Measurements from ENCODE around the gene ZNF879.

ZNF879 gene

DNA sequence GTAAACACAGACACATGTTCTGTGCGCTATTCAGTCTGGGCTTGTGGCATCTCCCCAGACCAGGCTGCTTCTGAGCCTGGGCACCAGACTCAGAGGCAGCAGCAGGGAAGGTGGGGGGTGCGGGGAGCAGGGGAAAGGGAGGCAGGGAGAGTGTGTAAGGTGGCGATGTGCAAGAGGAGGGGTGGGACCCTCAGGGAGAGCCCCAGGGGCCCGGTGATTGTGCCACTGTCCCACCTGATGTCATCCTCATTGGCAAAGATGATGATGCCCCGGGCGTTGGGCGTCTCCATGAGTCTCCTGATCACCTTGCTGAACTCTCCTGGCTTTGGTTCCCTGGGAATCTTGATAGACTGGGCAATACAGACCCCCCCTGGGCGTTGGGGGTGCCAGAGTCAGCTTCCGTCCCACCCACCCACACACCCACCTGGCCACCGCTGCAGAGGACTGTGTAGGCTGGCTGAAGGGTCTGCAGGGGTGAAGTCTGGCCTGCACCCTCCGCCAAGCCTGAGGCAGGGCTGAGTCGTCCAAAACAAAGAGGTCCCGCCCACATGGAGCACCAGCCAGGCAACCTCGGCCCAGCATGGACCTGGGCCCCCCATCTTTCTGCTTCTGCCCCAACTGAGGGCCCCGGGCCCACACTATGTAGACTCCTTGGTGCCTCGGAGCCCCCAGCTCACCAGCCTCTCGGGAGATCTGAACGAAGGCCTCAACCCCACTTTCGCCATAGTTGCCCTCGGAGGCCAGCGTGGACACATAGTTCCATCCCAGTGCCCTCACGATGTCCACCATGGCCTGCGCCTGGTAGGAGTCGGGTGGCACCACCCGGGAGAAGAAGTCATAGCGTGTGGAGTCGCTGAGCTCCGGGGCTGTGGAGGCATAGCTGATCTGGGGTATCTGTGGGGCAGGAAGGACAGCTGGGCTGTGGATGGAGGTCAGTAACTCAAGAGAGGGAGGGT, 32.1 kb upstream of the ZNF879 start:
- Histone ChIP-seq H3K4me3 (ENCODE audit: insufficient read depth, low read depth, low read length, poor library complexity, severe bottlenecking) (no peak overlapping the region), H3K27me3 (replicated peaks; ENCODE audit: control insufficient read depth, insufficient read depth, low read length, poor library complexity, severe bottlenecking) (peaks cover 4% of the 10 kb centered on the region), H3K4me1 (ENCODE audit: control insufficient read depth, insufficient read depth, low read length, poor library complexity, severe bottlenecking) (no peaks in the 10 kb centered on the region), H3K36me3 (ENCODE audit: control insufficient read depth, insufficient read depth, low read length) (no peaks in the 10 kb centered on the region), H3K27ac (ENCODE audit: insufficient read depth, low read length, poor library complexity, severe bottlenecking) (no peak overlapping the region), H3K9me3 (ENCODE audit: control insufficient read depth, low read length) (no peaks in the 10 kb centered on the region)
- DNase-seq = no peak

DNA sequence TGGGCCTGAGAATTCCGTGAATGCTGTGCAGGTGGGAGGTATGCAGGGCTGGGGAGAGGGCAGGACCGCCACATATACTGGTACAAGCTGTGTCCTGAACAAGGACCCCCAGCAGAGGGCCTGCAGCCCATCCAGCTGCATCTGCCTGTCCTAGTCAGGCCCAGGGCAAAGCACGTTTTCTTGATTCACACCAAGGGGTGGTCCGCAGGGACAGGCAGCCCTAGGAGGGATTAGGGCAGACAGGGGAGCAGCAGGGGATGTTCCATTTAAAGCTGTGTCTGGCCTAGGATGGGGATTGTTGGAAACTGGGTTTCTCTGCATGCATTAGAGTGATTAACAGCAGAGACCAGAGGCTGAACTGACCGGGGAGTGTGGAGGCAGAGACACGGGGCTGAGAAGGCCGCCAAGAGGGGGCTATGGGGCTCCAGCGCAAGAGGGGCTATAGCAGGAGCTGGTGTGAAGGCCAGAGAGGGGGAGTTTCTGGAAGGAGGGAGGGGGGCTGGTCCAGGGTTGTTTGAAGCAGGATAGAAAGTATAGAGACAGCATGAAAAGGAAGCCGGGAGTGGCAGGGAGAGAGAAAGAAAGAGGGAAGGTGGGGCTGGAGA, 31.2 kb upstream of the ZNF879 start:
- Histone ChIP-seq H3K4me1 (ENCODE audit: control insufficient read depth, insufficient read depth, low read length, poor library complexity, severe bottlenecking) (no peaks in the 10 kb centered on the region), H3K27me3 (replicated peaks; ENCODE audit: control insufficient read depth, insufficient read depth, low read length, poor library complexity, severe bottlenecking) (peaks cover 4% of the 10 kb centered on the region), H3K27ac (ENCODE audit: insufficient read depth, low read length, poor library complexity, severe bottlenecking) (no peak overlapping the region), H3K4me3 (ENCODE audit: insufficient read depth, low read depth, low read length, poor library complexity, severe bottlenecking) (no peak overlapping the region), H3K9me3 (ENCODE audit: control insufficient read depth, low read length) (no peaks in the 10 kb centered on the region), H3K36me3 (ENCODE audit: control insufficient read depth, insufficient read depth, low read length) (no peaks in the 10 kb centered on the region)
- DNase-seq = no peak

DNA sequence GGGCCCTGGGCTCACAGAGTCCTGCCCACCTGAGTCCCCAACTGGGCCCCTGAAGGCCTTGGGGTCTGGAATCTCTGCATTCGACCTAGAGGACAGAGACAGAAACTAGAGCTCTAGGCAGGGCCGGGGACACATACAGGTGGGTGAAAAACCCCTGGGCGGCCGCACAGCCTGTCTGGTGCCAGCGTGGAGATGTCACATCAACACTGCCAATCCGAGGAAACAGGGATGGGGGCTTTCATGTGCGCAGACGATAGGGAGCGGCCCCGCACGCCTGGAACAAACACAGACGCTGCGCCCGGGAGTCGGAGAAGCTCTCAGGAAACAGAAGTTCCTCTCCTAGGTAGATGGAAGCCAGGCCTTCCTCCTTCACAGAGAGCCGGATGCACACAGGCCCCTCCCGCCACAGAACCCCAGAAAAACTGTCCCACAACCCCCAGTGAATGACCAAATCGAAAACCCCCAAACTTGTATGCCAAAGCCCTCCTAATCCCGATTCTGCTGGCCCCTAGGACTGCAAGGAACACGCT, 30.3 kb upstream of the ZNF879 start:
- H3K4me1 ChIP-seq (ENCODE audit: control insufficient read depth, insufficient read depth, low read length, poor library complexity, severe bottlenecking) = no peaks in the 10 kb centered on the region
- DNase-seq = no peak
- H3K4me3 ChIP-seq (ENCODE audit: insufficient read depth, low read depth, low read length, poor library complexity, severe bottlenecking) = no peak overlapping the region
- no peaks in the 10 kb centered on the region for H3K36me3 ChIP-seq (ENCODE audit: control insufficient read depth, insufficient read depth, low read length)
- no peak overlapping the region for H3K27ac ChIP-seq (ENCODE audit: insufficient read depth, low read length, poor library complexity, severe bottlenecking)
- H3K9me3 ChIP-seq (ENCODE audit: control insufficient read depth, low read length) = no peaks in the 10 kb centered on the region
- H3K27me3 ChIP-seq (replicated peaks; ENCODE audit: control insufficient read depth, insufficient read depth, low read length, poor library complexity, severe bottlenecking) = peaks cover 4% of the 10 kb centered on the region

DNA sequence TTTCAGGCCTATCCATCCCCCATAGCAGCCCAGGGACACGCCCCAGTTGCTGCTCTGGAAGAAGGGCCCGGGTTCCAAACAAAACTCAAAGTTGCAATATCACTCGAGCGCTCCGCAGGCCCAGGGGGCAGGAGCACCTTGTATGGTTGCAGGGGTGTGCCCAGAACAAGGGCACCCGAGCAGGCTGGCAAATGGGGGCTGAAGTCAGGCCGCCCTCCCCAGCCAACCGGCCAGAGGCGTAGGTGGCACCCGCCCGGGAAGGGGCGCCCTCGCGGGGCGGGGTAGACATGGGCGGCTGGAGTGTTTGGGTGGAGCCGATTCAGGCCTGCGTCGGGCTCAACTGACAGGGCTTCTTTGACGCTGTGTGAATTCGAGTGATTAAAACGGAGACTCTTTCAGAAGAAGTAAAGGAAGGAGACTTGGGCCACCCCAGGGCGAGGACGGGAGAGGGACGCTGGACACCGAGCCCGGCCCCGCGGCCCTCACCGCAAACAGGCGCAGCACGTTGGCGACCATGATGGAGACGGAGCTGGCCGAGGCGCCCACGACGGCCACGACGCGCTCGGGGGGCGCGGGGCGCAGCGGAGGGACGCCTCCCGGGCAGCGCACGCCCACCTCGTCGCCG, 29.5 kb upstream of the ZNF879 start:
- no peaks in the 10 kb centered on the region for H3K9me3 ChIP-seq (ENCODE audit: control insufficient read depth, low read length)
- H3K36me3 ChIP-seq (ENCODE audit: control insufficient read depth, insufficient read depth, low read length) = no peaks in the 10 kb centered on the region
- H3K4me3 ChIP-seq (ENCODE audit: insufficient read depth, low read depth, low read length, poor library complexity, severe bottlenecking) = no peak overlapping the region

DNA sequence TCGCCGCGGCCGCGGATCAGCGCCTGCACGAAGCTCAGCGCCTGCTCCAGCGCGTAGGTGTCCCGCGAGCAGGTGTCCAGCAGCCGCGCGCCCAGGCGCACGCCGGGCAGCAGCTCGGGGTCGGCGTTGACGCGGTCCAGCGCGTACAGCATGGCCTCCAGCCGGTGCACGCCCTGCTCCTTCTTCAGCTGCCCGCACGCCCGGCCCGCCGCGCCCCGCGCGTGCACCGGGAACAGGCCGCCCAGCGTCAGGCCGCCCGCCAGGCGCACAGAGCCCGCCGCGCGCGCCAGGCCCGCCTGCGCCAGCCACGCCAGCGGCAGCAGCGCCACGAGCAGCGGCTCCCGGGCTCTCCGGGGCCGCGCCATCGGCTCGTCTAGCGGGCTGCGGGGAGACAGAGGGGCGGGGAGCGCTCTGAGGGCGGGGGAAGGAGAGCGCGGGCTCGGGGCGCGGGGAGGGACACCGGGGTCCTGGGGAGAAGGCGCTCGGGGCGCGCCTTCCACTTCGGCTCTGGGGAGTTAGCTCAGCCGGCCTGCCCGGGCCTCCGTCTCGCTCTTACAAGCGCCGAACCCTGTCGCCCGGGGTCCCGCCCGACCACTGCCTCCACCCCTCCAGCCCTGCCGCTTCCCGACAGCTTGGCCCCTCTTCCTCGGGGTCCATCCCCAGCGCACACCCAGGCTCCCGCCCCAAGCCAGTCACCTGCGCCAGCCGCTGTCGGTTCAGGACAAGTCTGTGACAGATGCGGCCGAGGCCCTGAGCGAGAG, 28.8 kb upstream of the ZNF879 start, which contains the start of gene GRM6:
Gene GRM6 (minus strand): TSS at position 741 of the 761 bp plus-strand sequence. CDS start 376 bp downstream, at position 365.
- Histone ChIP-seq H3K36me3 (ENCODE audit: control insufficient read depth, insufficient read depth, low read length) (no peaks in the 10 kb centered on the region), H3K27ac (ENCODE audit: insufficient read depth, low read length, poor library complexity, severe bottlenecking) (no peak within 1 kb of the TSS), H3K9me3 (ENCODE audit: control insufficient read depth, low read length) (no peaks in the 10 kb centered on the region), H3K27me3 (replicated peaks; ENCODE audit: control insufficient read depth, insufficient read depth, low read length, poor library complexity, severe bottlenecking) (peaks cover 4% of the 10 kb centered on the region), H3K4me3 (ENCODE audit: insufficient read depth, low read depth, low read length, poor library complexity, severe bottlenecking) (no peak within 1 kb of the TSS), H3K4me1 (ENCODE audit: control insufficient read depth, insufficient read depth, low read length, poor library complexity, severe bottlenecking) (no peaks in the 10 kb centered on the region)
- no peak for DNase-seq

More for the DNA sequence above, 29.5 kb upstream of the ZNF879 start:
- no peak for DNase-seq
- Histone ChIP-seq H3K4me1 (ENCODE audit: control insufficient read depth, insufficient read depth, low read length, poor library complexity, severe bottlenecking) (no peaks in the 10 kb centered on the region), H3K27ac (ENCODE audit: insufficient read depth, low read length, poor library complexity, severe bottlenecking) (no peak overlapping the region), H3K27me3 (replicated peaks; ENCODE audit: control insufficient read depth, insufficient read depth, low read length, poor library complexity, severe bottlenecking) (peaks cover 4% of the 10 kb centered on the region)

DNA sequence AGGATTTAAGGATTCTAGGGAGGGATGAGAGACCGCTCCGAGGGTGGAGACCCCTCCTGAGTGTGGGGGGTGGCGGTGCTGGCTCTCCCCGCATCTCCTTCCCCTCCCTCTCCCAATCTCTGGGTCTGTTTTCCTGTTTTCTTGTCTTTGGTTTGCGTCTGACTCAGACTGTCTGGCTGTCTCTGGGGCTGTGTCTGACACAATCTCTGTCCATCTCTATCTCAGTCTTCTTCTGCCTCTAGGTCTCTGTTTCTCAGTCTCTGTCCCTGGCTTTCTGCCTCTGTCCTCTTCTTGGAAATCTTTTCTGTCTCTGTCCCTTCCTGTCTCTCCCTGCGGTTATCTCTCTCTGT, 28.3 kb upstream of the ZNF879 start:
- Histone ChIP-seq H3K27me3 (replicated peaks; ENCODE audit: control insufficient read depth, insufficient read depth, low read length, poor library complexity, severe bottlenecking) (peaks cover 4% of the 10 kb centered on the region), H3K4me3 (ENCODE audit: insufficient read depth, low read depth, low read length, poor library complexity, severe bottlenecking) (no peak overlapping the region)

DNA sequence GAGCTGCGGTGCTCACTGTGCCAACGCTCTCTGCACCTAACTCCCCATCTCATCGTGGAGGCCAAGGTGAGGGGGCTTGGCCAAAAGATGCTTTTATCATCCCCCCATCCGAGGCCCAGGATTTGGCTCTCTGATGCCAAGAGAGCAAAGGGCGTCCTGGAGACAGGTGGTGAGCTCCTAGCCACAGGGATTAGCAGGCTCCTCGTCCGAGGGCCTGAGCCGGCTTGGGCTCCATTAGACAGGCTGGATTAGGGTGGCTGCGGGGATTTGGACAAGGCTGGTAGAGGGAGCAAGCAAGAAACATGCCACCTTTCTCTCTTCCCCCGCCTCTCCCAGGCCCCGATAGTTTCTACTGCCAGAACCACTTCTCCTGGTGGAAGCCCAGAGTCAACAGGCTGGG, 27.4 kb upstream of the ZNF879 start:
- Histone ChIP-seq H3K4me3 (ENCODE audit: insufficient read depth, low read depth, low read length, poor library complexity, severe bottlenecking) (no peak overlapping the region), H3K27me3 (replicated peaks; ENCODE audit: control insufficient read depth, insufficient read depth, low read length, poor library complexity, severe bottlenecking) (peaks cover 4% of the 10 kb centered on the region)
- DNase-seq = no peak

More for the DNA sequence above, 28.3 kb upstream of the ZNF879 start:
- H3K9me3 ChIP-seq (ENCODE audit: control insufficient read depth, low read length) = no peaks in the 10 kb centered on the region
- DNase-seq = no peak
- H3K4me1 ChIP-seq (ENCODE audit: control insufficient read depth, insufficient read depth, low read length, poor library complexity, severe bottlenecking) = no peaks in the 10 kb centered on the region
- H3K36me3 ChIP-seq (ENCODE audit: control insufficient read depth, insufficient read depth, low read length) = no peaks in the 10 kb centered on the region
- no peak overlapping the region for H3K27ac ChIP-seq (ENCODE audit: insufficient read depth, low read length, poor library complexity, severe bottlenecking)

DNA sequence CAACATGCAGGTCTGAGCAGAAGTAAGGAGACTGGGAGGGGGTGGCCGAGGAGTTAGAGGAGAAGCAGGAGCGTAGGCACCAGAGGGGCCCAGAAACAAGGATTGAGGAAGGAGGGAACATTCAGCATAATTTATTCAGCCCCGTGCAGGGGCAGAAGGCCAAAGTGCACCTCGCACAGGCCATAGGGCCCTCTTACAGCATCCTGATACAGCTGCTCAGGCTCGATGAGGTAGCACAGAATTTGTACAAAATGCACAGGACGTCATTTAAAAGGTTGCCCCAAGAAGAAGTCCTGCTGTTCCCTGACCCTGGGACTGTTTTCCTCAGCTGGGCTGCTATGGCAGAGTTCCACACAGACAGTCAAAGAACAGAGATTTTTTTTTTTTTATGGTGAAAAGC, 26.4 kb upstream of the ZNF879 start:
- Histone ChIP-seq H3K27ac (ENCODE audit: insufficient read depth, low read length, poor library complexity, severe bottlenecking) (no peak overlapping the region), H3K36me3 (ENCODE audit: control insufficient read depth, insufficient read depth, low read length) (no peaks in the 10 kb centered on the region), H3K4me1 (ENCODE audit: control insufficient read depth, insufficient read depth, low read length, poor library complexity, severe bottlenecking) (no peaks in the 10 kb centered on the region), H3K4me3 (ENCODE audit: insufficient read depth, low read depth, low read length, poor library complexity, severe bottlenecking) (no peak overlapping the region), H3K27me3 (replicated peaks; ENCODE audit: control insufficient read depth, insufficient read depth, low read length, poor library complexity, severe bottlenecking) (peaks cover 4% of the 10 kb centered on the region), H3K9me3 (ENCODE audit: control insufficient read depth, low read length) (no peaks in the 10 kb centered on the region)
- no peak for DNase-seq

More for the DNA sequence above, 27.4 kb upstream of the ZNF879 start:
- Histone ChIP-seq H3K27ac (ENCODE audit: insufficient read depth, low read length, poor library complexity, severe bottlenecking) (no peak overlapping the region), H3K36me3 (ENCODE audit: control insufficient read depth, insufficient read depth, low read length) (no peaks in the 10 kb centered on the region), H3K4me1 (ENCODE audit: control insufficient read depth, insufficient read depth, low read length, poor library complexity, severe bottlenecking) (no peaks in the 10 kb centered on the region), H3K9me3 (ENCODE audit: control insufficient read depth, low read length) (no peaks in the 10 kb centered on the region)

DNA sequence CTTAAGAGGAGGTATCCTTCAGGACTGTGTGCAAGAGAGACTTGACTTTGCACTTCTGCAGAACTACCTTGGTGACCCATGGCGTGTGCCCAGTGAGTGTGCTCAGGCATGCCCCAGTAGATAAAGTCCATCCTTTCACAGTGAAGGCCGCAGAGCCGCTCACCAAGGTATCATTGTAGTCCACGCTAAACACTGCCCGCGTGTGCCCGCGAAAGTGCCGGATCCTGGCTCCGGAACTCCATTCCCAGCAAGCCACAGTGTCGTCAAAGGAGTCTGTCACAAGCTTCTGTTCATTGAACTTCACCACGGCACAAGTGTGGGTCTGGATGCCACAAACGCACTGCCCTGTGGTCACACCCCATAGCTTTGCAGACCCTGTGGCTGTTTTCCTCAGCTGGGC, 25.2 kb upstream of the ZNF879 start:
- no peak for DNase-seq
- Histone ChIP-seq H3K4me3 (ENCODE audit: insufficient read depth, low read depth, low read length, poor library complexity, severe bottlenecking) (no peak overlapping the region), H3K4me1 (ENCODE audit: control insufficient read depth, insufficient read depth, low read length, poor library complexity, severe bottlenecking) (no peaks in the 10 kb centered on the region), H3K9me3 (ENCODE audit: control insufficient read depth, low read length) (no peaks in the 10 kb centered on the region), H3K27me3 (replicated peaks; ENCODE audit: control insufficient read depth, insufficient read depth, low read length, poor library complexity, severe bottlenecking) (peaks cover 4% of the 10 kb centered on the region), H3K27ac (ENCODE audit: insufficient read depth, low read length, poor library complexity, severe bottlenecking) (no peak overlapping the region), H3K36me3 (ENCODE audit: control insufficient read depth, insufficient read depth, low read length) (no peaks in the 10 kb centered on the region)
